SHP77 treated with DMSO at 0.1 percent for 48 hours (cell line): ENCODE results near the gene MIB1.
"Not testable (repeated sequence)": the region's sequence is repeated elsewhere in the genome, so short reads cannot be mapped to it uniquely, and the experiment has no call there.

ENCODE experiments used
- DNase-seq: peaks from one replicate; lab custom pipeline; 2025; lab: John Stamatoyannopoulos, UW

Gene MIB1

GRCh38 chr18:21743166-21743832 lies 2.7 kb downstream of the MIB1 start:
- DNase-seq: no peak

DNA sequence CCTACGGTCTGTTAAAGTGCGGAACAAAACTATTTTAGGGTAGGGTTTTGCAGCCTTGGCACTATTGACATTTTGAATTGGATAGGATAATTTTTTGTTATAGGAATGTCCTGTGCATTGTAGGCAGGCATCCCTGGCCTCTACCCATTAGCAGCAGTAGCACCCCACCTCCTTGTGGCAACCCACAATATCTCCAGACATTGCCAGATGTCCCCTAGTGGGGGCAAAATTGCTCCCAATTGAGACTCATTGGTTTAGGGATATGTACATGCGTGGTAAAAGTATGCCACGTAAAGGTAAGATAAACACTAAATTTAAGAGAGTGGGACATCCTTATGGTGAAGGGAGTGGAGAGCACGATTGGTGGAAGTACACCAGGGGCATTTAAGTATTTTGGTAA lies 4.6 kb downstream of the MIB1 start:
- no peak for DNase-seq

DNA sequence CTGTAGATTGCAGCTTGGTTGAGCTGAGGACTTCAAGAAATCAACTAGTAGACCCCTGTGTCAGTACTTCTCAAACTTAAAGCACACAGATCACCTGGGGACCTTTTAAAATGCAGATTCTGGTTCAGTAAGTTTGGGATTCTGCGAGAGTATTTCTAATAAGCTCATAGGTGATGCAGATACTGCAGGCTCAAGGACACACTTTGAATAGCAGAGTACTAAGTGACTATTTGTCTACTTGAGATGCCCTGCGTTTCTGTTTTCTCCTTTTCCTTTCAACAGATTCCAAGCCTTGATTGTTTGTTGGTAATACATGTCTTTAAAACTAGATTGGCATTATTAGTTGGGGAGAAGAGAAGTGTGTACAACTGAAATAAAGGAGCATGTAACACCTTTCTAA lies 6.7 kb downstream of the MIB1 start:
- no peak for DNase-seq

- DNase-seq: no peak
Observed at GRCh38 chr18:21747764-21748693, 7.4 kb downstream of the MIB1 start.

- no peak for DNase-seq
Observed at GRCh38 chr18:21757833-21758232, 17.2 kb downstream of the MIB1 start.

GRCh38 chr18:21759836-21760235 lies 19.2 kb downstream of the MIB1 start:
- no peak for DNase-seq

- no peak for DNase-seq
Observed at GRCh38 chr18:21760321-21760720, 19.7 kb downstream of the MIB1 start.

DNA sequence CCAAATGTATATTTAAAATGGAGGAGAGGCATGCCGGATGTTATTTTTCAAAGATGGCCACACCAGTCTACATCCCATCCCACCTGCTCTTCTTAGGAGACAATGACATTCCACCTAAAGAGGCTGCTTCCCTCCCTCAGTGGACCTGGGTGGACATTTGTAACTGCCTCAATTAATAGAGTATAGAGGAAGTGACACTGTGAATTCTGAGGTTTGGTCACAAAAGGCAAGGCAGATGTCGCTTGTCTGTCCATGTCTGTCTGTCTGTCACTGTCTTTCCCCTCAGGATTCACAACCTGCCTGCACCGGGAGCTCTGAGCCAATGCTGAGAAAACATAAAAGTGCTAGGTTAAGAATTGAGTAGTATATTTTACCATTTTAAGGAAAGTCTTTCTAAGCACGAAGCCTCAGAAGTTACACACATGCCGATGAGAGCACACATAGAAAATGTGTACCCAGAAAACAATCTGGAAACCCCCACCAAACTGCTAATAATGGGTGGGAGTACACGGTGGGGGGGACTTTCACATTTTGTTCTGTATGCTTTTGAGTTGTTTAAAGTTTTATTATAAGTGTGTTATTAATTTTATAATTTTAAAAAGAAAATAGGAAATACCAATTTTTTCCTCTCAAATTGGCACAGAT lies 21.0 kb downstream of the MIB1 start:
- DNase-seq: no peak

DNA sequence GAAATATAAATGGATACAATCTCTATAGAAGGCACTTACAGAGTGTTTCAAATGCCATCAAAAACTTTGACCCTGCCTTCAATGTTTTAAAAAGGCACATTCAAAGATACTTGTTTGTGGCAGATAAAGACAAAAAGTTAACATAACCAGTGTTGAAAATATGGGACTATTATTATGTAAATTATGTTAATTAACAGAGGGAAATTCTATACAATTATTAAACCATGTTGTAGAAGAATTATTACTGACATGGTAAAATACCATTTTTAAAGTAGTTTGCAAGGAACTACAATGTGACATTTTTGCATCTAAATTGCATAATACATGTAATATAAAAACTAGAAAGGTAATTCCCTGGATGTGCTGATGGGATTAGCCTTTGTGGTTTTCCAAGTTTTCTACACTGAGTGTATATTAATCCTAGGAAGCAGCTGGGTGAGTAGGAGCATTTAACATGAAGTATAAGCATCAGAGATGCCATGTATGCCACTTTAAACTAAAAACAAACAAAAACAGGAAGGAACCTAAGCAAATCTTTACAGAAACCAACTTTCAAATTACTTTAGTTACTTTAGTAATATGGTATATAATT lies 21.7 kb downstream of the MIB1 start:
- DNase-seq: no peak

DNA sequence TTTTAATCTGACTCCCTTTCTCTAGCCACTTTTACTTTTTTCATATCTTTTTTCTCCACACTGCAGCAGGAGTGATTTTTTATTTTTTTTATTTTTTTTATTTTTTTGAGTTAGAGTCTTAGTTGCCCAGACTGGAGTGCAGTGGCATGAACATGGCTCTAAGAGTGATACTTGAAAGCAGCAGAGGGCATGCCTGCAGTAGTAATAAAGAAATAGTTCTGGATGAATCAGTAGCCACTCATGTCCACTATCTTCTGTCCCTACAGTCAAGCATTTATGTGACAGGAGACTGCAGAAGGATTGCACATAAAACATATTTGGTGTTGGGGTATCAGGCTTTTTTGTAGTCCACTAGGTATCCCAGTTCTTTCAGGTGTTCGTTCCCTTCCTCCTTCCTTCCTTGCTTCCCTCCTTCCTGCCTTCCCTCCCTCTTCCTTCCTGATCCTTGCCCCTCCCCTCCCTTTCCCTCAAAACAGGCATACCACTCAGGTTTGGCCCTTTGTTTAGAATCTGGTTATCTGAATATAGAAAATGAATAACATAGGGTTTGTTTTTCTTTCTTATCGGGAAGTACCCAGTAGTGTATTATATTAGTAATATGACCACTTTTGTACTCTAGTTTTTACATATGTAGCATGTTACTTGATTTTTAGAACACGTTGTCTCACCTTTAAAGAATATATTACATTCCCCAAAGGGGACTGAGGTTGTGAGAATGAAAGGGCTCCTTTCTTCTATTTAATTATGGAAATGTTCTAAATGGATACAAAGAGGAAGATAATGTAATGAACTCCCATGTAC lies 23.5 kb downstream of the MIB1 start:
- no peak for DNase-seq

DNA sequence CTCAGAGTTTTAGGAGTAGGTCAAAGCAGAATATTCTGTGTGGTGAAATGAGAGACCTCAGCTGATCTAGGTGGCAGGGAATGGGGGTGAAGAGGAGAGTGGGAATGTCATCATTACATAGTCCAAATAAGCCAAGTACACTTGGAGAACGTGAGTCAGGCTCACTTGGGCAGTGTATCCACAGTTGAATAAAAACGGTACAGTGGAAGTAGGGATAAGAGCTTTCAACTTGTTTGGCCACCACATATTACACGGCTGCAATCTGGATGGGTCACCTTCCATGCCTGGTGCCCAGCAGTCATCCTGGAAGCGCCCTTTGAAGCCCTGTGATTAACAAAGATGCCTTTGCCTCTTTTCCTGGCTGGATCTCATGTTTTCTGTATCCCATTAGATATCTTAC lies 28.6 kb downstream of the MIB1 start:
- no peak for DNase-seq

- no peak for DNase-seq
Observed at GRCh38 chr18:21774722-21775121, 34.1 kb downstream of the MIB1 start.

GRCh38 chr18:21777814-21778213 lies 37.2 kb downstream of the MIB1 start:
- DNase-seq: no peak

GRCh38 chr18:21786526-21786925 lies 45.9 kb downstream of the MIB1 start:
- no peak for DNase-seq

- not testable (repeated sequence) for DNase-seq
Observed at GRCh38 chr18:21796089-21796488, 55.5 kb downstream of the MIB1 start.

DNA sequence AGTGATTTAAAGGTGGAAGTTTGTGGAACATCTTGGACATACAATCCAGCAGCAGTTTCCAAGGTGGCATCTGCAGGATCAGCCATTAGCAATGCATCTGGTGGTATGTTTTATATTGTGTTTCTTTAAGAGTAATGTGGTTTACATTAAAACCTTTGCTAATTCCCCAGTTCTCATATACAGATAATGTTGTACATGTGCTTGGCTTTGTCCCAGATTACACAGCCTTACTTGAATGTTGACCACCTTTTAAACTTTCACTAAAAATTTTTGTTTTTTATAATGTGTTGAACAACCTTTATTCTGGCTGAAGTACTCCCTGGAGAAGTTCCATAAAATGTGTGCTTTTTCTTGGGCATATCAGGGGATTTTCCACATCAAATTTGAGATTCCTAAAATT lies 57.5 kb downstream of the MIB1 start:
- no peak for DNase-seq

- DNase-seq: no peak
Observed at GRCh38 chr18:21799721-21800120, 59.1 kb downstream of the MIB1 start.

DNA sequence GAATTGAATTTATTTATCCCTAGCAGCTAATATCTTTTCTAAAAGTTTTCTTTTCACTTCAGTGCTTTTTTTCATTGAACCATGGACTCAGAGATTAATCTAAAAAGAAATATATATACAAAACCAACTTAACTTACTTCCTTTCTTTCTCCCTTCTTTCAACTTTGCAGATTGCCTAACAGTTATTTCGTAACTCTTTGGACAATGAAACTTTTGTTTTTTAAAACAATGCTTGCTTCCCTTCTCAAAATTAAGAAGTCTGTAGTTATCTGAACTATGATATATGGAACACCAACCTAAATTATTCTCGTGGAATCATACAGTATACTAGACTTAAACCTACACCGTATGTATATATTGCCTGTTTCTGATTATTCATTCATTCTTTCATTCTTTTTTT lies 62.9 kb downstream of the MIB1 start:
- no peak for DNase-seq

DNA sequence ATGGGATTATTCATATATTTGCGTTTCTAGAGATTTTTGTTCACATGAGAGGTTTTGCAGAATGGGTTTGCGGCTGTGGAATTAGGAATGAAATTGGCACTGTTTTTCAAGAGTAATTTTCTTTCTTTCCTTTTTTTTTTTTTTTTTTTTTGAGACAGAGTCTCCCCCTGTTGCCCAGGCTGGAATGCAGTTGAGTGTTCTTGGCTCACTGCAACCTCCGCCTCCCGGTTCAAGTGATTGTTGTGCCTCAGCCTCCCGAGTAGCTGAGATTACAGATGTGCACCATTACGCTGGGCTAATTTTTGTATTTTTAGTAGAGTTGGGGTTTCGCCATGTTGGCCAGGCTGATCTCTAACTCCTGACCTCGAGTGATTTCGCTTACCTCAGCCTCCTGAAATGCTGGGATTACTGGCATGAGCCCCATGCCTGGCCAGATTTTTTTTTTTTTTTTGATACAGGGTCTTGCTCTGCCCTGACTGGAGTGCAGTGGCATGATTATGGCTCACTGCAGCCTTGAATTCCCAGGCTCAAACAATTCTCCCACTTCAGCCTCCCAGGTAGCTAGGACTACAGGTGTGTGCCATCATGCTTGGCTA lies 65.3 kb downstream of the MIB1 start:
- DNase-seq: no peak

- no peak for DNase-seq
Observed at GRCh38 chr18:21808185-21808584, 67.6 kb downstream of the MIB1 start.

GRCh38 chr18:21809725-21810124 lies 69.1 kb downstream of the MIB1 start:
- no peak for DNase-seq
